Bronchial epithelial cell (primary cell): ENCODE data around the gene KHDRBS2. TPM values are rescaled to one million over a fixed set of nuclear protein-coding genes. Genes with fewer than 3 reads are reported as not detected.

Source experiments
- DNase-seq: peaks from one replicate; pipeline ENCODE4 v3.0.0-alpha.2; 2010; ENCODE audit warnings: low read depth
- FAIRE-seq: peaks from 2 replicates; lab custom pipeline; 2011; peaks lifted over from hg19 to GRCh38; lab: Jason Lieb, UNC
- H3K27me3 ChIP-seq: 2 replicates; pipeline ENCODE4 v1.5.1; 2011; ENCODE audit warnings: low read length; ENCODE audit not compliant: control insufficient read depth, insufficient read depth
- H3K36me3 ChIP-seq: 2 replicates; pipeline ENCODE4 v1.5.1; 2011; ENCODE audit warnings: low read length; ENCODE audit not compliant: control insufficient read depth, insufficient read depth
- H3K4me3 ChIP-seq: 2 replicates; pipeline ENCODE4 v1.5.1; 2011; ENCODE audit warnings: mild to moderate bottlenecking, low read depth, low read length, control low read depth
- total RNA-seq: library from RNA; depleted of rRNA; stranded (reverse); fragments of >200 nt; gene quantifications from 2 replicates; pipeline ENCODE4 v1.2.1, GENCODE V29; 2014
- TF ChIP-seq, protein P1 (sequence below): IDR thresholded peaks from 2 replicates; pipeline ENCODE4 v1.5.1; 2011; ENCODE audit warnings: mild to moderate bottlenecking, moderate library complexity, low read length, control low read depth, inconsistent platforms; ENCODE audit not compliant: insufficient read depth, severe bottlenecking

KHDRBS2 gene
- total RNA-seq, 1 donor from 2014 or later, result not detected

DNA sequence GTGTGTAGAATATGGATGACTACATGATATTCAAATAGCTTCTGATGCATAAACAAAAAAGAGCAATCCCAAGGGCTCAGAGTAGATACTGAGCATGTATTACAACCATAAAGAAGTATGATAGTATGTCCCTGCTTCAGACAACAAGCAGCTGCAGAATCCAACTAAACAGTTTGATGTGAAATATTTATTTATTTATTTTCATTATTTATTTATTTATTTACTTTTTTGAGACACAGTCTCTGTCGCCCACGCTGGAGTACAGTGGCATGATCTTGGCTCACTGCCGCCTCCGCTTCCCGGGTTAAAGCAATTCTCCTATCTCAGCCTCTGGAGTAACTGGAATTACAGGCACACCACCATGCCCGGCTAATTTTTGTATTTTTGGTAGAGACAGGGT is 384.3 kb downstream of the KHDRBS2 start:
- FAIRE-seq, result no peak
- DNase-seq, result no peak
- TF ChIP-seq, protein P1, sequence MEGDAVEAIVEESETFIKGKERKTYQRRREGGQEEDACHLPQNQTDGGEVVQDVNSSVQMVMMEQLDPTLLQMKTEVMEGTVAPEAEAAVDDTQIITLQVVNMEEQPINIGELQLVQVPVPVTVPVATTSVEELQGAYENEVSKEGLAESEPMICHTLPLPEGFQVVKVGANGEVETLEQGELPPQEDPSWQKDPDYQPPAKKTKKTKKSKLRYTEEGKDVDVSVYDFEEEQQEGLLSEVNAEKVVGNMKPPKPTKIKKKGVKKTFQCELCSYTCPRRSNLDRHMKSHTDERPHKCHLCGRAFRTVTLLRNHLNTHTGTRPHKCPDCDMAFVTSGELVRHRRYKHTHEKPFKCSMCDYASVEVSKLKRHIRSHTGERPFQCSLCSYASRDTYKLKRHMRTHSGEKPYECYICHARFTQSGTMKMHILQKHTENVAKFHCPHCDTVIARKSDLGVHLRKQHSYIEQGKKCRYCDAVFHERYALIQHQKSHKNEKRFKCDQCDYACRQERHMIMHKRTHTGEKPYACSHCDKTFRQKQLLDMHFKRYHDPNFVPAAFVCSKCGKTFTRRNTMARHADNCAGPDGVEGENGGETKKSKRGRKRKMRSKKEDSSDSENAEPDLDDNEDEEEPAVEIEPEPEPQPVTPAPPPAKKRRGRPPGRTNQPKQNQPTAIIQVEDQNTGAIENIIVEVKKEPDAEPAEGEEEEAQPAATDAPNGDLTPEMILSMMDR, result no peak
- Histone ChIP-seq H3K4me3 (no peak overlapping the region), H3K36me3 (no peaks in the 10 kb centered on the region), H3K27me3 (no peaks in the 10 kb centered on the region)

DNA sequence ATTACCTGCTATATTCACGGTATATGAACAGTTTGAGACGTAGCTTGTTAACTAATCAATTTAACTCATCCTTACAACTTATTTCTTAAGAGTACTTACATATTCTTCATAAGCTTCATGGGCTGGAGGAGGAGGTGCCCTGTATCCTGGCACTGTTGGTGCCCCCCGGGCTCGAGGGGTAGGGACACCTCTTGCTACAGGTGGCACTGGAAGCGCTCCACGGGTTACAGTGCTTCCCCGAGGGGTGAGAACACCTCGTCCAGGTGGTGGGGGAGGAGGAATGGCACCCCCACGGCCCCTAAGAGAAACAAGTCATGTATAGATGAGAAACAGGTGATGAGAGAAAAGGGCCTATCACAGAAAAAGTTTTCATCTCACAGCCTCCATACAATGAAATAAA is 391.5 kb downstream of the KHDRBS2 start:
- no peak for FAIRE-seq
- TF ChIP-seq, protein P1, result no peak
- H3K4me3 ChIP-seq, result no peak overlapping the region

DNA sequence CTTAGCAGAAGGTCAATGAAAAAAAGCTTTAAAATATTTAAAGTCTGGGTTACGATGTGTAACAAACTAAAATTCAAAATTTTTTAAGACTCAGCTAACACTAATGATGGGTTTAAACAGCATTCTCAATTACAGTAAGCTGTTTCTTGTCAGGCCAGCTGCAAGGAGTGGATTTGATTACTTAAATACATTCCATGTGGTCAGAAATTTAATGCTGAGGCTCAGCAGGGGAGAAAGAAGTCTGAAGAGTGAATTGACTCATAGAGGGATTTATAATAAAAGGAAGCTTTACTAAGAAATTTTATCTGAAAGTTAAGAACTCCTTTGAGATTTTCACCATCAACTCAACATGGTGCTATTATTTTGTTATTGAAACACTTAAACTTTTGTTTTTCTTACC is 398.6 kb downstream of the KHDRBS2 start:
- FAIRE-seq (no peak), DNase-seq (no peak)
- no peak overlapping the region for H3K4me3 ChIP-seq
- TF ChIP-seq, protein P1, result no peak
- no peaks in the 10 kb centered on the region for H3K27me3 ChIP-seq
- H3K36me3 ChIP-seq, result no peaks in the 10 kb centered on the region

More for the DNA sequence above, 391.5 kb downstream of the KHDRBS2 start:
- Histone ChIP-seq H3K27me3 (no peaks in the 10 kb centered on the region), H3K36me3 (no peaks in the 10 kb centered on the region)
- DNase-seq, result no peak

DNA sequence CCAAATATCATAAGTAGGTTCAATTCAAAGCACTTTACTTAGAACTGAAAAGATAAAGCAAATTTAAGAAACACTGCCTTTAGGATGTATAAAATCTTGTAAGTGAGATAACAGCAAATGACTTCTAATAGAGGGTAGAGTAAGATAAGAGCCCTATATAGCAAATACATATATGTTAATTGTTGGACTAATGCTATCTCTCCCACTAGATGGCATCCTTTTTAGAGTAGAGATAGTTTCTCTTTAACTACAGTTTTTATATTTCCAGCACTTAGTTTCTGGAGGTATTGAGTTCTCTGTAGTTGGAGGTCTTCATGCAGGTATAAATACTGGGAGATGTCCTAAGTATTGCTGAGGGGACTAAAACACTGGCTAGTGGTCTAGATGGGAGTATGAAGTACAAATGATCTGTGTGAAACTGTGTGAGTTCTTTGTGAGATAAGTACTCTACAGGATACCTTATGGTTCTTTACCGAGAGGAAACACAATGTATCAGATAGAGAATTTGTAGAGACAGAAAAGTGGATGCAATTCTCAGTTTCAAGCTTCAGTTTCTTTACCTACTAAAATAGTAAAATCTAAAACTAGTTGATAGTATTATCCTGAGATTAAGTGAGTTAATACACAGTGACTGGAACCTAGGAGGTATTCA is 399.3 kb downstream of the KHDRBS2 start:
- Histone ChIP-seq H3K4me3 (no peak overlapping the region), H3K36me3 (no peaks in the 10 kb centered on the region), H3K27me3 (no peaks in the 10 kb centered on the region)
- DNase-seq (peak; percentile 0), FAIRE-seq (no peak)
- TF ChIP-seq, protein P1, result no peak

- Histone ChIP-seq H3K36me3 (no peaks in the 10 kb centered on the region), H3K4me3 (no peak overlapping the region), H3K27me3 (no peaks in the 10 kb centered on the region)
- TF ChIP-seq, protein P1, result no peak
- no peak for DNase-seq
- FAIRE-seq, result no peak
Measured at GRCh38 chr6:61869632-61870400, 416.2 kb downstream of the KHDRBS2 start.
